Gastrocnemius medialis (tissue), 4 donors: ENCODE measurements around the gene RNASEL. TPM values are rescaled to one million over a fixed set of nuclear protein-coding genes. Genes with fewer than 3 reads are reported as not detected.

Source experiments
- ATAC-seq, 2 donors: fragments of 150-250 bp; one replicate each; pipeline ENCODE4 v1.9.1; 2016
- DNase-seq, 2 donors: peaks; one replicate each; pipeline ENCODE4 v3.0.0-alpha.2; 2019
- H3K27ac ChIP-seq, 4 donors: fragments of 200-600 bp; sonication (generic); 1 replicate in 1 of 4; 2 replicates in 3 of 4; pipeline ENCODE4 v1.5.1; 2016 to 2018; ENCODE audit warnings: mild to moderate bottlenecking in 2 of 4, moderate library complexity in 1 of 4
- H3K27me3 ChIP-seq, 3 donors: fragments of 200-600 bp; sonication (generic) in 2 of 3; 1 replicate in 1 of 3; 2 replicates in 2 of 3; pipeline versions ENCODE4 v1.5.1 to v1.6.0; 2016 to 2019; ENCODE audit warnings: mild to moderate bottlenecking in 1 of 3, moderate library complexity in 1 of 3
- H3K36me3 ChIP-seq, 2 donors: fragments of 200-600 bp; sonication (generic) in 1 of 2; one replicate each; pipeline ENCODE4 v1.5.1; 2017 to 2018
- H3K4me1 ChIP-seq, 2 donors: fragments of 200-600 bp; sonication (generic) in 1 of 2; one replicate each; pipeline ENCODE4 v1.5.1; 2016 to 2017; ENCODE audit warnings: mild to moderate bottlenecking in 2 of 2
- H3K4me3 ChIP-seq, 4 donors: fragments of 200-600 bp; sonication (generic) in 3 of 4; 1 replicate in 1 of 4; 2 replicates in 3 of 4; pipeline ENCODE4 v1.5.1; 2016 to 2019; ENCODE audit warnings: mild to moderate bottlenecking in 2 of 4
- H3K9me3 ChIP-seq, 3 donors: fragments of 200-600 bp; sonication (generic) in 2 of 3; 1 replicate in 1 of 3; 2 replicates in 2 of 3; pipeline ENCODE4 v1.5.1; 2016 to 2019
- CTCF ChIP-seq, 5 experiments: fragments of 450-650 bp in 3 of 5; fragments of 200-600 bp in 2 of 5; sonication (generic) in 2 of 5; IDR thresholded peaks in 4 of 5; conservative IDR thresholded peaks in 1 of 5; 1 replicate in 4 of 5; 2 replicates in 1 of 5; pipeline ENCODE4 v1.5.1; 2016 to 2019; ENCODE audit warnings: antibody characterized with exemption in 5 of 5, mild to moderate bottlenecking in 3 of 5, moderate library complexity in 3 of 5
- POLR2A ChIP-seq, 2 donors: fragments of 450-650 bp; IDR thresholded peaks; one replicate each; pipeline ENCODE4 v1.6.1; 2017; ENCODE audit warnings: antibody characterized with exemption in 2 of 2, mild to moderate bottlenecking in 2 of 2, moderate library complexity in 2 of 2
- in situ Hi-C, 4 donors: fragments of 200-750 bp; cut with MboI; loops; one replicate each; pipeline versions ENCODE4 v1.15.0 to v1.8.0; 2017; ENCODE audit warnings: low sequenced_read_pairs in 4 of 4
- intact Hi-C: fragments of 100-400 bp; cut with DNase I; formaldehyde crosslinking; loops from one replicate; pipeline ENCODE4 v1.15.1; 2023; ENCODE audit warnings: low total_unique reads
- total RNA-seq, 4 donors: library from RNA; depleted of rRNA; stranded (reverse); fragments of >200 nt; gene quantifications; one replicate each; pipeline versions ENCODE4 v1.1.0 to v1.2.3, GENCODE V29; 2016

RNASEL gene
- total RNA-seq, 4 donors from 2014 or later = 0.51 to 4.4 (median 2.4) TPM

GRCh38 chr1:182569939-182570610 lies 19.0 kb downstream of the RNASEL start:
- in situ Hi-C loops = no loop called here
- H3K9me3 ChIP-seq = no peaks in the 10 kb centered on the region
- H3K4me1 ChIP-seq = no peaks in the 10 kb centered on the region
- intact Hi-C loops = no loop called here
- DNase-seq = no peak
- H3K27me3 ChIP-seq = no peaks in the 10 kb centered on the region
- H3K4me3 ChIP-seq = no peak overlapping the region
- H3K27ac ChIP-seq = no peak overlapping the region
- no peaks in the 10 kb centered on the region for H3K36me3 ChIP-seq
- no peak for ATAC-seq
- no peak for TF ChIP-seq CTCF (IDR thresholded peaks at IDR 0.05 in 4 of 5, conservative IDR thresholded peaks at IDR 0.05 in 1 of 5)
- TF ChIP-seq POLR2A (IDR thresholded peaks at IDR 0.05) = no peak

GRCh38 chr1:182568647-182569284 lies 20.3 kb downstream of the RNASEL start:
- no peak for TF ChIP-seq CTCF (IDR thresholded peaks at IDR 0.05 in 4 of 5, conservative IDR thresholded peaks at IDR 0.05 in 1 of 5)
- no peak for TF ChIP-seq POLR2A (IDR thresholded peaks at IDR 0.05)
- intact Hi-C loops (no loop called here), in situ Hi-C loops (no loop called here)
- Histone ChIP-seq H3K9me3 (no peaks in the 10 kb centered on the region), H3K27ac (no peak overlapping the region), H3K4me1 (no peaks in the 10 kb centered on the region), H3K27me3 (no peaks in the 10 kb centered on the region), H3K36me3 (no peaks in the 10 kb centered on the region), H3K4me3 (no peak overlapping the region)
- ATAC-seq (no peak), DNase-seq (no peak)

DNA sequence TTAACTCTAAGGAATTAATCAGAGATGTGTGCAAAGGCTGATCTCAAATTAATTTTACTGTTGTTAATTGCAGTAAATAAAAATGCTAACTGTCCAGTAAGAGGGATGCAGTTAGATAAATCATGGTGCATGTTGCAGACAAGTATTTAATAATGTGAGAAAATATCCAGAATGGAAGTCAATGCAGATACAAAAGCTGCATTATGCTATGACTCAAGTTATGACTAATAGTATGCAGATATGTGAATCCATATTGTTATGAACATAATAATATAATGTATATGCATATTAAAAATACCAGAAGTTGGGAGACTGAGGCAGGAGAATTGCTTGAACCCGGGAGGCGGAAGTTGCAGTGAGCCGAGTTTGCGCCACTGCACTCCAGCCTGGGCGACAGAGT lies 21.4 kb downstream of the RNASEL start:
- DNase-seq = no peak
- Histone ChIP-seq H3K9me3 (no peaks in the 10 kb centered on the region), H3K36me3 (no peaks in the 10 kb centered on the region), H3K27me3 (no peaks in the 10 kb centered on the region), H3K4me1 (no peaks in the 10 kb centered on the region), H3K27ac (no peak overlapping the region), H3K4me3 (no peak overlapping the region)
- TF ChIP-seq CTCF (IDR thresholded peaks at IDR 0.05 in 4 of 5, conservative IDR thresholded peaks at IDR 0.05 in 1 of 5) (no peak), POLR2A (IDR thresholded peaks at IDR 0.05) (no peak)
- in situ Hi-C loops = no loop called here
- intact Hi-C loops = no loop called here
- ATAC-seq = no peak

- Histone ChIP-seq H3K4me1 (no peaks in the 10 kb centered on the region), H3K9me3 (no peaks in the 10 kb centered on the region), H3K36me3 (no peaks in the 10 kb centered on the region), H3K27me3 (no peaks in the 10 kb centered on the region), H3K27ac (no peak overlapping the region), H3K4me3 (no peak overlapping the region)
- in situ Hi-C loops = no loop called here
- ATAC-seq (no peak), DNase-seq (no peak)
- intact Hi-C loops = no loop called here
- no peak for TF ChIP-seq POLR2A (IDR thresholded peaks at IDR 0.05)
- TF ChIP-seq CTCF (IDR thresholded peaks at IDR 0.05 in 4 of 5, conservative IDR thresholded peaks at IDR 0.05 in 1 of 5) = no peak
Measured at GRCh38 chr1:182565537-182565936, 23.5 kb downstream of the RNASEL start.
